IMR-90 (cell line): Measurements from ENCODE around the gene IVL. TPM values are rescaled to one million over a fixed set of nuclear protein-coding genes. Genes with fewer than 3 reads are reported as not detected.

Experiments used
- ATAC-seq: fragments of 200-7000 bp; cut with Tn5 transposase; 2 replicates; pipeline ENCODE4 v1.9.1; 2020; ENCODE audit warnings: low read depth, mild to moderate bottlenecking, moderate library complexity
- BruUV-seq: library from RNA; stranded (reverse); fragments of 400-500 nt; replicated peaks from 2 replicates; lab custom pipeline; 2021; lab: Mats Ljungman, UMichigan
- CTCF ChIA-PET: fragments of 300-600 bp; formaldehyde crosslinking; extraction: SDS; loops from one replicate; lab custom pipeline; 2021; ENCODE audit warnings: antibody characterized with exemption; lab: Yijun Ruan, JAX
- POLR2A ChIA-PET: fragments of 300-600 bp; sonication (Branson Sonifier 250); formaldehyde crosslinking; loops from one replicate; lab custom pipeline; 2022; ENCODE audit warnings: antibody characterized with exemption; ENCODE audit not compliant: unreplicated experiment; lab: Charles Lee
- DNase-seq: peaks from one replicate; pipeline ENCODE4 v3.0.0; 2013
- H2AFZ ChIP-seq: replicated peaks from 2 replicates; pipeline ENCODE3; 2013; ENCODE audit warnings: low read length, mild to moderate bottlenecking; ENCODE audit not compliant: poor library complexity
- H2AK5ac ChIP-seq: 2 replicates; pipeline ENCODE4 v1.6.1; 2013; ENCODE audit warnings: low read depth, low read length, inconsistent platforms
- H2AK9ac ChIP-seq: replicated peaks from 2 replicates; pipeline ENCODE3; 2013; ENCODE audit warnings: mild to moderate bottlenecking, low read depth, low read length, moderate library complexity; ENCODE audit not compliant: poor library complexity
- H2BK120ac ChIP-seq: 2 replicates; pipeline ENCODE4 v1.6.1; 2013; ENCODE audit warnings: low read depth, low read length, inconsistent platforms
- H2BK15ac ChIP-seq: 3 replicates; pipeline ENCODE4 v1.6.1; 2013; ENCODE audit warnings: low read depth, low read length, inconsistent platforms
- H2BK20ac ChIP-seq: 2 replicates; pipeline ENCODE4 v1.6.1; 2013; ENCODE audit warnings: low read depth, mild to moderate bottlenecking, inconsistent platforms, low read length, moderate library complexity
- H2BK5ac ChIP-seq: 2 replicates; pipeline ENCODE4 v1.6.1; 2013; ENCODE audit warnings: mild to moderate bottlenecking, low read depth, low read length, inconsistent platforms; ENCODE audit not compliant: poor library complexity, severe bottlenecking
- H3K14ac ChIP-seq: replicated peaks from 2 replicates; pipeline ENCODE4 v1.6.1; 2013; ENCODE audit warnings: low read depth, low read length, inconsistent platforms
- H3K18ac ChIP-seq: 2 replicates; pipeline ENCODE4 v1.6.1; 2013; ENCODE audit warnings: low read depth, low read length, control low read depth
- H3K23ac ChIP-seq: 2 replicates; pipeline ENCODE4 v1.6.1; 2013; ENCODE audit warnings: low read depth, low read length, inconsistent platforms
- H3K27ac ChIP-seq: 2 replicates; pipeline ENCODE4 v1.5.1; 2013; ENCODE audit warnings: mild to moderate bottlenecking, control low read depth, low read length; ENCODE audit not compliant: insufficient read depth
- H3K27me3 ChIP-seq: 2 replicates; pipeline ENCODE4 v1.6.1; 2013; ENCODE audit warnings: low read length; ENCODE audit not compliant: control insufficient read depth, insufficient read depth
- H3K36me3 ChIP-seq: 2 replicates; pipeline ENCODE4 v1.6.1; 2013; ENCODE audit warnings: low read length, mixed read lengths; ENCODE audit not compliant: control insufficient read depth, insufficient read depth
- H3K4ac ChIP-seq: 2 replicates; pipeline ENCODE4 v1.6.1; 2013; ENCODE audit warnings: low read depth, low read length, inconsistent platforms
- H3K4me1 ChIP-seq: 2 replicates; pipeline ENCODE4 v1.6.1; 2013; ENCODE audit warnings: low read length, mixed read lengths; ENCODE audit not compliant: control insufficient read depth, insufficient read depth
- H3K4me2 ChIP-seq: 2 replicates; pipeline ENCODE4 v1.6.1; 2013; ENCODE audit warnings: low read depth, mild to moderate bottlenecking, control low read depth, low read length, moderate library complexity
- H3K4me3 ChIP-seq: 2 replicates; pipeline ENCODE4 v1.5.1; 2013; ENCODE audit warnings: low read depth, mild to moderate bottlenecking, control low read depth, low read length, moderate library complexity; ENCODE audit not compliant: insufficient read depth
- H3K56ac ChIP-seq: 2 replicates; pipeline ENCODE4 v1.6.1; 2013; ENCODE audit warnings: low read length, inconsistent platforms; ENCODE audit not compliant: insufficient read depth; ENCODE audit errors: extremely low read depth
- H3K79me1 ChIP-seq, 2 experiments: 2 replicates each; pipeline ENCODE4 v1.6.1; 2013; ENCODE audit warnings: low read length in 2 of 2, inconsistent platforms in 1 of 2, low read depth in 1 of 2
- H3K9ac ChIP-seq: 2 replicates; pipeline ENCODE4 v1.6.1; 2013; ENCODE audit warnings: low read depth, low read length, control low read depth
- H3K9me1 ChIP-seq: 2 replicates; pipeline ENCODE4 v1.6.1; 2013; ENCODE audit warnings: low read length, inconsistent platforms; ENCODE audit not compliant: insufficient read depth
- H3K9me3 ChIP-seq: 2 replicates; pipeline ENCODE4 v1.6.1; 2013; ENCODE audit warnings: low read length; ENCODE audit not compliant: control insufficient read depth, insufficient read depth
- H4K20me1 ChIP-seq: 2 replicates; pipeline ENCODE4 v1.6.1; 2013; ENCODE audit warnings: low read length, inconsistent platforms; ENCODE audit not compliant: insufficient read depth
- H4K5ac ChIP-seq: 2 replicates; pipeline ENCODE4 v1.6.1; 2013; ENCODE audit warnings: mild to moderate bottlenecking, low read depth, low read length, control low read depth
- H4K8ac ChIP-seq, 2 experiments: 2 replicates each; pipeline ENCODE4 v1.6.1; 2013; ENCODE audit warnings: low read depth in 2 of 2, low read length in 2 of 2, control low read depth in 1 of 2, inconsistent platforms in 1 of 2
- H4K91ac ChIP-seq: 2 replicates; pipeline ENCODE4 v1.6.1; 2013; ENCODE audit warnings: low read depth, low read length, inconsistent platforms; ENCODE audit not compliant: insufficient read depth
- CEBPB ChIP-seq: IDR thresholded peaks from 2 replicates; pipeline ENCODE4 v1.6.1; 2012; ENCODE audit warnings: low read depth, low read length, improper control_type of control experiment
- SMC3 ChIP-seq: fragments of 150-350 bp; IDR thresholded peaks from 2 replicates; pipeline ENCODE4 v1.6.1; 2016; ENCODE audit warnings: low read depth, mild to moderate bottlenecking, antibody characterized with exemption, low read length, moderate library complexity
- dilution Hi-C: fragments of 300-500 bp; cut with HindIII; formaldehyde crosslinking; loops from one replicate; pipeline ENCODE4 v1.14.3; 2018; ENCODE audit warnings: low sequenced_read_pairs; ENCODE audit not compliant: unreplicated experiment
- in situ Hi-C: fragments of 300-500 bp; cut with MboI; formaldehyde crosslinking; loops from 3 replicates; pipeline ENCODE4 v1.14.3; 2019; ENCODE audit warnings: low sequenced_read_pairs, inconsistent platforms, mixed read lengths
- intact Hi-C: fragments of 100-400 bp; cut with micrococcal nuclease; formaldehyde crosslinking; loops from 2 replicates; pipeline ENCODE4 v1.10.0; 2022
- polyA plus RNA-seq, 3 experiments: library from polyadenylated mRNA; depleted of rRNA; stranded (reverse); fragments of >200 nt; gene quantifications; 2 replicates each; pipeline ENCODE4 v1.2.3, GENCODE V29; 2012; ENCODE audit warnings: low replicate concordance in 1 of 3
- total RNA-seq: library from RNA; depleted of rRNA; stranded (reverse); fragments of >200 nt; gene quantifications from 2 replicates; pipeline ENCODE4 v1.2.3, GENCODE V29; 2012

Gene IVL
- total and polyA plus RNA-seq, 2 of the 4 experiments (the other 2 are of a cell fraction), result not detected

GRCh38 chr1:152879559-152880198 lies 28.7 kb upstream of the IVL start:
- no peaks in the 10 kb centered on the region for H3K36me3 ChIP-seq
- ChIA-PET CTCF (no interaction called here), POLR2A (no interaction called here)
- H3K14ac ChIP-seq, result no peak overlapping the region
- no peak for DNase-seq
- H3K4me1 ChIP-seq, result no peaks in the 10 kb centered on the region
- no peak for ATAC-seq
- H2BK120ac ChIP-seq, result no peak overlapping the region
- BruUV-seq, result no TSS peak
- H3K4me2 ChIP-seq, result no peak overlapping the region
- no peak overlapping the region for H3K9ac ChIP-seq
- H2AK9ac ChIP-seq, result no peak overlapping the region
- dilution Hi-C loops (no loop called here), intact Hi-C loops (no loop called here), in situ Hi-C loops (no loop called here)
- H2AK5ac ChIP-seq, result no peak overlapping the region
- no peak overlapping the region for H3K18ac ChIP-seq
- H4K20me1 ChIP-seq, result no peaks in the 10 kb centered on the region
- H4K5ac ChIP-seq, result no peak overlapping the region
- H3K4ac ChIP-seq, result no peak overlapping the region
- H2BK5ac ChIP-seq, result no peak overlapping the region
- no peak overlapping the region for H2AFZ ChIP-seq
- H3K9me3 ChIP-seq, result no peaks in the 10 kb centered on the region
- no peak overlapping the region for H4K91ac ChIP-seq
- no peak overlapping the region for H2BK15ac ChIP-seq
- no peaks in the 10 kb centered on the region for H3K79me1 ChIP-seq
- H3K27me3 ChIP-seq, result no peaks in the 10 kb centered on the region
- H4K8ac ChIP-seq, result no peak overlapping the region
- no peak overlapping the region for H3K27ac ChIP-seq
- H3K23ac ChIP-seq, result no peak overlapping the region
- H3K9me1 ChIP-seq, result no peaks in the 10 kb centered on the region
- no peak overlapping the region for H3K4me3 ChIP-seq
- TF ChIP-seq CEBPB, result 0 out of 2 replicates have a peak, but pooled peaks have one; percentile 50
- no peak for TF ChIP-seq SMC3
- H2BK20ac ChIP-seq, result no peak overlapping the region
- H3K56ac ChIP-seq, result no peak overlapping the region
